Right lobe of liver (tissue), 6 donors: ENCODE measurements around the gene APLP2. TPM values are rescaled to one million over a fixed set of nuclear protein-coding genes. Genes with fewer than 3 reads are reported as not detected.
A peak's percentile ranks its signal among the peaks of the same experiment; 100 is the strongest.

Source experiments
- ATAC-seq, 4 donors: fragments of 200-7000 bp; cut with Tn5 transposase; one replicate each; pipeline ENCODE4 v1.9.1; 2020; ENCODE audit warnings: mild to moderate bottlenecking in 4 of 4, moderate library complexity in 4 of 4
- DNase-seq, 3 donors: peaks; one replicate each; pipeline ENCODE4 v3.0.0-alpha.2; 2020
- H3K27ac ChIP-seq, 3 donors: fragments of 200-600 bp; one replicate each; pipeline ENCODE4 v1.8.0; 2022
- H3K27me3 ChIP-seq, 2 donors: fragments of 200-600 bp; one replicate each; pipeline ENCODE4 v1.8.0; 2022
- H3K36me3 ChIP-seq, 4 donors: fragments of 200-600 bp; sonication (generic) in 1 of 4; one replicate each; pipeline versions ENCODE4 v1.5.1 to v1.8.0; 2017 to 2022; ENCODE audit warnings: control low read depth in 1 of 4
- H3K4me1 ChIP-seq, 4 donors: fragments of 200-600 bp; sonication (generic) in 1 of 4; one replicate each; pipeline versions ENCODE4 v1.5.1 to v1.8.0; 2017 to 2022; ENCODE audit warnings: control low read depth in 1 of 4
- H3K4me3 ChIP-seq, 3 donors: fragments of 200-600 bp; one replicate each; pipeline ENCODE4 v1.8.0; 2022
- H3K9me3 ChIP-seq, 4 donors: fragments of 200-600 bp; sonication (generic) in 1 of 4; one replicate each; pipeline versions ENCODE4 v1.5.1 to v1.8.0; 2017 to 2022; ENCODE audit warnings: control low read depth in 1 of 4
- CTCF ChIP-seq, 4 donors: fragments of 200-600 bp in 3 of 4; fragments of 450-650 bp in 1 of 4; IDR thresholded peaks; one replicate each; pipeline versions ENCODE4 v1.5.1 to v1.8.0; 2016 to 2022; ENCODE audit warnings: antibody characterized with exemption in 4 of 4, mild to moderate bottlenecking in 2 of 4
- POLR2A ChIP-seq: fragments of 450-650 bp; IDR thresholded peaks from one replicate; pipeline ENCODE4 v1.6.1; 2017; ENCODE audit warnings: antibody characterized with exemption, mild to moderate bottlenecking
- WGBS: methylation state at CpG from one replicate; pipeline ENCODE4 v1.1.6; 2018; ENCODE audit warnings: low coverage, low lambda C conversion rate; ENCODE audit not compliant: insufficient coverage; ENCODE audit errors: missing lambda C conversion rate; 5-methylcytosine and 5-hydroxymethylcytosine counted together
- intact Hi-C, 2 donors: fragments of 100-400 bp; cut with DNase I; formaldehyde crosslinking; loops; one replicate each; pipeline versions ENCODE4 v1.11.2 to v1.14.1; 2022
- total RNA-seq, 6 experiments: library from RNA; depleted of rRNA in 2 of 6; stranded (reverse); fragments of >200 nt in 2 of 6; fragmentation: NEBNext Ultra II Directional in 3 of 6; extraction: Animal tissue kit (Norgen Biotek cat#: 25700) in 3 of 6; gene quantifications; one replicate each; pipeline versions ENCODE4 v1.1.0 to v1.2.4, GENCODE V29; 2016 to 2023
- donor health status: DM: no; HTN: yes; CAD: no.
- donor health status: DM: no; HTN: no; CAD: no.
- donor health status: DM: no; HTN: no; CAD: no.
- donor health status: DM: no; HTN: yes; CAD: no.
- donor health status: DM: no; HTN: yes; CAD: no.

The APLP2 gene
- total RNA-seq, 6 experiments from 2014 or later: 184 to 255 (median 252) TPM

DNA sequence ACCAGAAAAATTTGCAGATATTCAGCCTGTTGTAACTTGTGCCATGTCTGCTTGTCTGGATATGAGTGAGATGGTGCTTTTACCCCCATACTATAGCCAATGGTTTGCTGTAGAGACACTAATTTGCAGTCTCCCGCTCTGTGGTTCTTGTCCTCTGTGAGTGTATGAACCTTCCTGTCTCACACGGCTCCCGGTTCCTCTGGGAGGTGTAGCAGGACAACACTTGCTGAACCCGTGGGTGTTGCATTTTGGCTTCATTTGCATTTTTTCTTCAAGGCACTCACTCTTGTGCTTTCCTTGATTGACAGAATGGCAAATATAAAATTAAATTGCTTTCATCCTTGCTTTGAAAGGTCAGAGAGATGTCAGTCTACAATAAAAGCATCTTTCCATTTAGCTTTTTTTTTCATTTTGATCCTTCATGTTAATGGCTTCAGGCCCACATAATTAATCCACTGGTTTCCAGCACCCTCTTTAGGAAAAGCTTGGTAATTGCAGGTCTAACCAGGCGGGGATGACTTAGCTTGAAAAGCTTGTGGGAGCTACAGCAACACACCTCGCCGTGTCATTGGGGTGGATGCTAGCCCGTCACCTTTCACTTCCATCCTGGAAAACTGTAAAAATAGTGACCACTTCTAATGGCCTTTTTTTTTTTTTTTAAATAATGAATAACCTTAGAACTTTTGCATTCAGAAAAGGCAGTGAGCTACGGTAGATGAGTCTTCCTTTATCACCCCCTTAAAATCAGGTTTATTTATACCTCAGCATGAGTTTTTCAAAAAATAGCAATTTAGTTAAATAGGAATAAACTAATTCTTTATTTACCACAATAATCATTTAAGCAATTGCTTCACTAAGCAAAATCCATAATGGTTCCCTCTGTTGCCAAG, 62.5 kb downstream of the APLP2 start:
- Histone ChIP-seq H3K4me1 (no peaks in the 10 kb centered on the region), H3K27me3 (no peaks in the 10 kb centered on the region), H3K9me3 (no peaks in the 10 kb centered on the region), H3K36me3 (peaks cover 0 to 79% (median 23%) of the 10 kb centered on the region in 4 donors), H3K27ac (no peak overlapping the region), H3K4me3 (no peak overlapping the region)
- DNase-seq (peak in 1 of 3 donors; percentile 50), ATAC-seq (peak; percentile 85 to 95 (median 95))
- TF ChIP-seq POLR2A: no peak
- peak; percentile 78 to 92 (median 79) for TF ChIP-seq CTCF (IDR thresholded peaks at IDR 0.05)
- WGBS: 31% methylated on average over 9 of the region's 9 CpGs
- intact Hi-C loops: loop anchor here (5.0 to 10.0 kb wide), 3 partner anchors 137 to 210 kb away; no protein-coding TSS in a partner anchor

GRCh38 chr11:130133716-130134115, 64.0 kb downstream of the APLP2 start:
- H3K27me3 ChIP-seq: no peaks in the 10 kb centered on the region
- H3K27ac ChIP-seq: no peak overlapping the region
- DNase-seq (peak in 1 of 3 donors; percentile 31), ATAC-seq (no peak)
- 67% methylated on average over 8 of the region's 8 CpGs for WGBS
- no peaks in the 10 kb centered on the region for H3K9me3 ChIP-seq
- intact Hi-C loops: loop anchor here (5.0 to 10.0 kb wide), 3 partner anchors 139 to 211 kb away; no protein-coding TSS in a partner anchor
- H3K36me3 ChIP-seq: peaks cover 0 to 76% (median 22%) of the 10 kb centered on the region in 4 donors
- H3K4me1 ChIP-seq: no peaks in the 10 kb centered on the region
- TF ChIP-seq CTCF (IDR thresholded peaks at IDR 0.05): no peak
- TF ChIP-seq POLR2A: no peak
- no peak overlapping the region for H3K4me3 ChIP-seq

- intact Hi-C loops: loop anchor here (10.0 kb wide), 2 partner anchors 141 to 211 kb away; no protein-coding TSS in a partner anchor
- no peaks in the 10 kb centered on the region for H3K4me1 ChIP-seq
- ATAC-seq (no peak), DNase-seq (no peak)
- no peak overlapping the region for H3K4me3 ChIP-seq
- no peaks in the 10 kb centered on the region for H3K27me3 ChIP-seq
- 94% methylated on average over 6 of the region's 7 CpGs for WGBS
- peaks cover 0 to 64% (median 9%) of the 10 kb centered on the region in 4 donors for H3K36me3 ChIP-seq
- H3K27ac ChIP-seq: no peak overlapping the region
- no peaks in the 10 kb centered on the region for H3K9me3 ChIP-seq
- TF ChIP-seq CTCF (IDR thresholded peaks at IDR 0.05) (no peak), POLR2A (no peak)
Observed at GRCh38 chr11:130136107-130136506, 66.4 kb downstream of the APLP2 start.

DNA sequence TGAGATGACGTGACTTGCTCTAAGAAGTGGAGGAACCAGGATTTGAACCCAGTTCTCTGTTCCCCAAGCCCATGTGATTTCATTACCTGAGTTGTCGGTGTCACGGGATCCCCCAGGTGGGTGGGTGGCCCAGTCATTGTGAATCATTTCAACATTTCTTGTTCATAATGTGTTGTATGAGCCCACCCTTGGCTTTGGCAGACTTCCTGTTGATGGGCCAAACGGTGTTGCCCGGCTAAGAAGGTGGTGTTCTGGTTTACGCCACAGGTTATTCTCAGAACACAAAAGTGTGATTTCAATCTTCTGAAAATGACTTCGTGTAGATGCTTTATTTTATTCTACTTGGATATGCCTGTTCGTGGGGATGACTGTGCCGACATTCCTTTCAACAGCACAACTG, 68.3 kb downstream of the APLP2 start:
- Histone ChIP-seq H3K36me3 (peaks cover 0 to 60% (median 9%) of the 10 kb centered on the region in 4 donors), H3K4me1 (peaks cover 0 to 17% (median 4%) of the 10 kb centered on the region in 4 donors), H3K27ac (no peak overlapping the region), H3K9me3 (no peaks in the 10 kb centered on the region), H3K27me3 (no peaks in the 10 kb centered on the region), H3K4me3 (no peak overlapping the region)
- intact Hi-C loops: loop anchor here (10.0 kb wide), 2 partner anchors 143 to 213 kb away; no protein-coding TSS in a partner anchor
- peak in 1 of 3 donors; percentile 7 for DNase-seq
- no peak for TF ChIP-seq CTCF (IDR thresholded peaks at IDR 0.05)
- no peak for TF ChIP-seq POLR2A
- 82% methylated on average over 8 of the region's 9 CpGs for WGBS
- no peak for ATAC-seq
